ENCODE data around the gene CEP57. TPM values are rescaled to one million over a fixed set of nuclear protein-coding genes. Genes with fewer than 3 reads are reported as not detected.

CEP57 gene
- 47.4 TPM for polyA plus RNA-seq

DNA sequence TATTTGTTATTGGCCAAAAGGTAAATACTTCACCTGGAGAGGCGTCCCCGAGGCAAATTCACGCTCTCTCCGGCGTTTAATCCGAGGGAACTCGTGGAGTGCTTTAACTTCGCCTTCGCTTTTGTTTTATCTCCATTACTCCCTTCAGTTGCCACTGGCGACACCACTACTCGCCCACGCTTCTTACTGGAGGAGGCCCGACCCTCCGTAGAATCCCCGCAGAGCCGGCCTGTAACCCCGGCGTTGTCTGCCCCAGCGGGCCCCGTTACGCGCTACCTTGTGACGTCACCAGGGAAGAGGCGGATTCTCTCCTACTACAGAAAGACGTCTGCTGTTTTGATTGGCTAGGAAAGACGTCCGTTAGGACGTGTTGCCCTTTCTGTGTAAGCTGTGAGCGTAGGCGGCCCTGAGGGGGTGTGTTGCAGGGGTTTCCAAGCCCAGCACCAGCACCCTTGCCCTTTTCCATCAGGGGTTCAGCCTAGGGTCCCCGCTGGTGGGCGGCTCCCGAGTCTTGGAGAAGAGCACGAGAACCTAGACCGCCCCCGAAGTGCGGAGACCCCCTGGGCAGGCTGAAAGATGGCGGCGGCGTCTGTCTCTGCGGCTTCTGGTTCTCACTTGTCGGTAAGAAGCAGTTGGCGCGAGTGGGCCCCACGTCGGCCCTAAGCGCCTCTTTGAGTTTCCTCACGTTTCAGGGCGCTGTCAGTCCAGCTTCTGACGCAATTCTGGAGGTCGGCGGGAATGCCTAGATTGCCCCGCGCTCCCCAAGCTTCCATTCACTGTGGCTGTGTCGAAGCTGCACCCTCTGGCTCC is at the start of gene CEP57:
Gene CEP57, plus strand, starts transcription at position 376 of the 810 bp plus-strand sequence. Its CDS starts 201 bp downstream, at position 577.
- H3K27ac Mint-ChIP-seq = peak within 1 kb of the TSS; percentile 100
- H3K4me3 Mint-ChIP-seq = peak within 1 kb of the TSS; percentile 99 to 100 (median 100)
- H3K36me3 Mint-ChIP-seq = peaks cover 4% of the 10 kb centered on the region
- peaks cover 27 to 38% (median 37%) of the 10 kb centered on the region in 3 donors for H3K4me1 Mint-ChIP-seq
- H3K27me3 Mint-ChIP-seq = no peaks in the 10 kb centered on the region
- H3K9me3 Mint-ChIP-seq = no peaks in the 10 kb centered on the region

DNA sequence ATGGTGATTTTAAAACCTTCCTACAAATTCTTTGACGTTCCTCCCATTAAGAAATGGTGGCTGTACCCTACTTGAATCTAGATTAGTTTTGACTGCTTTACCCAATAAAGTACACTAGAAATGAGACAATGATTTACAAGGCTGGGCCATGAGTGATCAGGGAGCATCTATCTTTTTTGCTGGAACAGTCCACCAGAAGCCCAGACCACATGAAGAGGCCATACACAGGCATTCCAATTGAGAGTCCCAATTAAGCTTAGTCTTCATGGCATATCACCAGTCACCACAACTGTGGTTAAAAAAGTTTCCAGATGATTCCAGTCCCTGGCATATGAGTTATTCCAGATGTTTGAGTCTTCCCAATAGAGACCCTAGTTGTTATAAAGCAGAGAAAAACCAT is 40.2 kb upstream of the CEP57 start:
- Mint-ChIP-seq H3K27ac (no peak overlapping the region), H3K36me3 (no peaks in the 10 kb centered on the region), H3K4me1 (peaks cover 0 to 4% (median 4%) of the 10 kb centered on the region in 3 donors), H3K27me3 (no peaks in the 10 kb centered on the region), H3K4me3 (no peak overlapping the region), H3K9me3 (no peaks in the 10 kb centered on the region)

DNA sequence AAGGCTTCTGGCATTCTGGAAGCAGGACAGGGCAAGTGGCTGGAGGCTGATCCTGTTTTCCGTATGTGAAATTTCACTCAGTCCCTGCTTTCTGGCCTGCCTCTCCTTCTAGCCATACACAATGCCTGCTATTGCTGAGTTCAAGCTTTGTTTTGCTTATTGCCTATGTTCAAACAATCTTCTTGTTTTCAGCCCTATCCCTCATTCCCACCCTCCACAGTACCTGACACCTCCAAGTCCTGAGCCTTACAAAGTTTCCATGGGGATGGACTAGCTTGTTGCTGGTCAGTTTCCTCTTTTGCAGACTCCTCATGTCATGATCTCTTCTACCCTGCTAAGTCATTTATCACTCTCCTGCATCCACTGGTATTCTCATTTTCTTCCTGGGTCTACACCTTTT is 38.8 kb upstream of the CEP57 start:
- Mint-ChIP-seq H3K36me3 (no peaks in the 10 kb centered on the region), H3K27me3 (no peaks in the 10 kb centered on the region), H3K4me3 (no peak overlapping the region), H3K27ac (no peak overlapping the region), H3K4me1 (peaks cover 0 to 4% (median 4%) of the 10 kb centered on the region in 3 donors), H3K9me3 (no peaks in the 10 kb centered on the region)

DNA sequence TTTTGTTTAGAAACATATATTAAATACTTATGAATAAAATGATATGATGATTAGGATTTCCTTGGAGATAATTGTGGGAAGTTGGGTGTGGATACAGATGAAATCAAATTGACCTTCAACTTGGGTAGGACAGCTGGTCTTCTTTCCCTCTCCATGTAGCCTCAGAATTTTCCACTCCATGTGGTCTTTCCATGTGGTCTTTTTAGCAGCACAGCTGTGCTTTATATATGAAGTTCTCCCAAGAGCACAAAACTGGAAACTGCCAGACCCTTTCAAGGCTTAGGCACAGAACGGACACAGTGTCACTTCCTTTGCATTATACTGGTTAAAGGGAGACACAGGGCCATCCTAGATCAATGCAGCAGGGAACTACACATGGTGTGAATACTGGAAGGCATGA is 29.4 kb upstream of the CEP57 start:
- Mint-ChIP-seq H3K27me3 (no peaks in the 10 kb centered on the region), H3K9me3 (no peaks in the 10 kb centered on the region), H3K27ac (peak overlapping the region in 1 of 3 donors; percentile 96), H3K36me3 (peaks cover 2% of the 10 kb centered on the region), H3K4me3 (no peak overlapping the region), H3K4me1 (peaks cover 0 to 7% (median 4%) of the 10 kb centered on the region in 3 donors)

DNA sequence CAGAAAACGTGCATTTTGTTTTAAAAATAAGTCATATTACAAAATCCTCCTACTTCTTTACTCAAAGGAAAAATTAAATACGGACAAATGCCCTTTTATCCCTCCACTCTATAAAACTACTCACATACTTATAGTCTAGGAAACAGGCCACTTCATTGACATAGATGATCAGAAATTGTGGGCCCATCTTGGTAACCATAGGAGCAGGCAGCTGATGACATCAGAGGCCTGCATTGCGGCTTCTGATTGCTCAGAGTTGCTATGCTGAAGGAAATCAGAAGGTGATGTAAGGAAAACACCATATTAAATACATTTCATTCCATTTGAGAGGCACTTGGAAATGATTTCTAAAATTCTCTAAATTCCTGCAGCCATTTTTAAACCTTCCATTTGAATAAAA is 27.8 kb upstream of the CEP57 start:
- peaks cover 0 to 5% (median 4%) of the 10 kb centered on the region in 3 donors for H3K4me1 Mint-ChIP-seq
- no peaks in the 10 kb centered on the region for H3K9me3 Mint-ChIP-seq
- H3K4me3 Mint-ChIP-seq = no peak overlapping the region
- H3K27ac Mint-ChIP-seq = peak overlapping the region in 1 of 3 donors; percentile 96
- no peaks in the 10 kb centered on the region for H3K27me3 Mint-ChIP-seq
- H3K36me3 Mint-ChIP-seq = peaks cover 2% of the 10 kb centered on the region

DNA sequence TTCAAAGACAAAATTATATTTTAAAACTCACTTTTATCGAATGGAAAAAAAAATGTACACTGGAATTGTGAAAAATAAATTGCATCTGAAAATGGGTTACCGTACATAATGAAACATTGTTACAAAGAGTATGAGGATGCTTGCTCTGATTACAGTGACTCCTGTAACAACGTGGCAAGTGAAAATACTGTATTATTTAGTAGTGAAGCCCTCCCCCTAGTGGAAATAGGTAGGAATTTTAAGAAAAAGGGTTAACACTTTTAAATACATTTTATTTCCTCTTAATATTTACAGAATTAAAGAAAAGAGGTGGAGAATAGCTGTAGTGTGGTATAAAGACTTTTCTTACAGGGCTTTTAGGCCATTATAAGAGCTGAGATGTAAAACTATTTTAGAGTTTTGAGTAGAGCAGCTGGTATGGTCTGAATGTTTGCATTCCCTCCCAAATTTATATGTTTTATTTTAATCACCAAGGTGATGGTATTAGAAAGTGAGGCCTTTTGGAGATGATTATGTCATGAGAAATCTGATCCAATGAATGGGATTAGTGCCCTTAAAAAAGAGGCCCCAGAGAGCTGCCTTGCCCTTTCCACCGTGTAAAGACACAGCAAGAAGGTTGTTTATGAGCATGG is 25.9 kb upstream of the CEP57 start:
- no peaks in the 10 kb centered on the region for H3K9me3 Mint-ChIP-seq
- no peak overlapping the region for H3K4me3 Mint-ChIP-seq
- peak overlapping the region in 1 of 3 donors; percentile 47 for H3K27ac Mint-ChIP-seq
- H3K27me3 Mint-ChIP-seq = no peaks in the 10 kb centered on the region
- H3K36me3 Mint-ChIP-seq = no peaks in the 10 kb centered on the region
- peaks cover 0 to 3% (median 0%) of the 10 kb centered on the region in 3 donors for H3K4me1 Mint-ChIP-seq

DNA sequence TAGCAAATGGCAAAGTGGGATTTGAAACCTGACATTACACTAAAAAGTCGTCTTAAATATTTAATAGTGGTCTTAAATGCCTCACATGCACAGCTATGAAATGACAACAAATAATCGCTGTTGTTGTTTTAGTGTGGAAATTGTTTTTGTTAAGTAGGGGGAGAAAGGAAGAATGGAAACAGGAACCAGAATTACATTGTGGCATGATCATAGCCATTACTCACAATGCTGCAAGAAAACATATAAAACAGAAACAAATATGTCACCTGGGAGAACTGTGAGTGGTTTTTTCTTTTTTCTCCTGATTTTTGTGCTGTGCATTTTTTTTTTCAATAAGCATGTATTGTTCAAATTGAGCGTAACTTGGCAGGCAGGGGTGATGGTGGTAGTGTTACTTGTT is 23.6 kb upstream of the CEP57 start:
- Mint-ChIP-seq H3K4me3 (no peak overlapping the region), H3K27me3 (no peaks in the 10 kb centered on the region), H3K4me1 (no peaks in the 10 kb centered on the region), H3K27ac (no peak overlapping the region), H3K36me3 (peaks cover 2% of the 10 kb centered on the region), H3K9me3 (no peaks in the 10 kb centered on the region)

DNA sequence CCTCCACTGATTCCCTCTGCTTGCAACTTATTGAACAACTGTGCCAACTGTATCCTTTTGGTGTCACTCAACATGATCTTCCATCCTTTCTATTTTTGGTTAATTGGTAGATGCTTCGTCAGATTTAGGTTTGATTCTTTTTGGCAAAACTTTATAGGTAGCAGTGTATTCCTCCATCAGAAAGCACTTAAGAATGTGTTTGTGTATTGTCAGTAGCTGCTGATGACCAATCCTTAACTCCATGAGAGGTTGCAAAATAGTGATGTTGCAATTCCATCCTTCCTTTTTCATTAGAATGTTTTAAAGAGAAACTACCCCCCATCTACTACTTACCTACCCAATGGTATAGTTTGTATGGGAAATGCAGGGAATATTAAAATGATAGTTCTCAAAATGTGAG is 22.8 kb upstream of the CEP57 start:
- H3K9me3 Mint-ChIP-seq = no peaks in the 10 kb centered on the region
- H3K4me3 Mint-ChIP-seq = no peak overlapping the region
- H3K36me3 Mint-ChIP-seq = peaks cover 2% of the 10 kb centered on the region
- no peaks in the 10 kb centered on the region for H3K27me3 Mint-ChIP-seq
- H3K27ac Mint-ChIP-seq = no peak overlapping the region
- H3K4me1 Mint-ChIP-seq = no peaks in the 10 kb centered on the region

DNA sequence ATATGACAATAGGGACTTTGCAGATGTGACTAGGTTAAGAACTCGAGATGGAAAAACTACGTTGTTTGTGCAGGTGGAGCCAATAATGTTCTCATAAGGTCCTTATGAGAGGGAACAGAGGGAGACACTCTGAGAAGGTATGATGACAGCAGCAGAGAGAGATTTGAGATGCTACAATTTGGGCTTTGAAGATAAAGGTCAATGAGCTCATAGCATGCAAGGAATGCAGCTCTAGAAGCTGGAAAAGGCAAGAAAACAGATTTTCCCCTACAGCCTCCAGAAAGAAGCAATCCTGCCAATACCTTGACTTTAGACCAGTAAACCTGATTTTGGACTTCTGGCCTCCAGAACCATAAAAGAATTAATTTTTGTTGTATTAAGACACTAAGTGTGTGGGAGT is 21.8 kb upstream of the CEP57 start:
- H3K4me1 Mint-ChIP-seq = no peaks in the 10 kb centered on the region
- H3K4me3 Mint-ChIP-seq = no peak overlapping the region

DNA sequence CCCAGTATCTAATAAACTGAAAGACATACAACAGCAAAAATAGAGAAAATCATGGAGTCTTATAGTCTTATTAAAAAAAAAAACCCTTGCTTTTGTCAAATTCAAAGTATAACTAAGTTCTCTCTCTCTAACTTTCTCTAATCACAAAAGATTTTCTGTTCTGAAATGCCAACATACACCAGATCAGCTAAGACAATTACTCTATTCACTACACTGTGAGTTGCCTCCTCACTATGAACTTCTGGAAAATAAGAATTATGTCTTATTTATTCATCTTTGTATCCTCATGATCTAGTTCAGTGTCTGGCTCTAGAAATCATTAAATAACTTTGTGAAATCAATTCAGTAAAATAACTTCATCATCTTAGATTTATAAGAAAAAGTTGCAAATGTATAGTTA is 13.4 kb upstream of the CEP57 start:
- H3K27me3 Mint-ChIP-seq = no peaks in the 10 kb centered on the region
- peaks cover 14 to 16% (median 15%) of the 10 kb centered on the region in 3 donors for H3K4me1 Mint-ChIP-seq
- peak overlapping the region in 1 of 3 donors; percentile 35 for H3K27ac Mint-ChIP-seq
- peaks cover 5% of the 10 kb centered on the region for H3K36me3 Mint-ChIP-seq
- no peaks in the 10 kb centered on the region for H3K9me3 Mint-ChIP-seq
- no peak overlapping the region for H3K4me3 Mint-ChIP-seq

More for the DNA sequence above, 21.8 kb upstream of the CEP57 start:
- Mint-ChIP-seq H3K9me3 (no peaks in the 10 kb centered on the region), H3K27me3 (no peaks in the 10 kb centered on the region), H3K27ac (peak overlapping the region in 1 of 3 donors; percentile 1), H3K36me3 (peaks cover 2% of the 10 kb centered on the region)

DNA sequence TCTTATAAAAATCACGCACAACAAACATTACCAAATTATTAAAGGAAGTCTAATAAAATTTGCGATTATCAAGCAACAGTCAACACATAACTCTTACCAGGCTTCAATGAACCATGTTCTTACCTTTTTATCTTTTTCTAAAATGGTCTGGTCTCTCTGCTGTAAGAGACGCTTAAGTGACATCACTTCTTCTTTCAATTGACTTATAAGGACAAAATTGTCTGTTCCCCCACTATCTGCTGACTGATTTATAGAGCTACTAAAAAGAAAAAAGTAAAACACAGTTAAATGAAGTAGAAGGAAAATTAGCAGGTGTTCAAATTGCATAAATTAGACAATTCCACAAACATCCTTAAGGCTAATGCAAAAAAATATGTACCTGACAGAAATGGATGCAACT is 11.6 kb upstream of the CEP57 start:
- H3K4me1 Mint-ChIP-seq = peaks cover 20 to 24% (median 21%) of the 10 kb centered on the region in 3 donors
- H3K27ac Mint-ChIP-seq = peak overlapping the region in 2 of 3 donors; percentile 12 to 19
- no peaks in the 10 kb centered on the region for H3K9me3 Mint-ChIP-seq
- H3K4me3 Mint-ChIP-seq = no peak overlapping the region
- peaks cover 8% of the 10 kb centered on the region for H3K36me3 Mint-ChIP-seq
- H3K27me3 Mint-ChIP-seq = no peaks in the 10 kb centered on the region

DNA sequence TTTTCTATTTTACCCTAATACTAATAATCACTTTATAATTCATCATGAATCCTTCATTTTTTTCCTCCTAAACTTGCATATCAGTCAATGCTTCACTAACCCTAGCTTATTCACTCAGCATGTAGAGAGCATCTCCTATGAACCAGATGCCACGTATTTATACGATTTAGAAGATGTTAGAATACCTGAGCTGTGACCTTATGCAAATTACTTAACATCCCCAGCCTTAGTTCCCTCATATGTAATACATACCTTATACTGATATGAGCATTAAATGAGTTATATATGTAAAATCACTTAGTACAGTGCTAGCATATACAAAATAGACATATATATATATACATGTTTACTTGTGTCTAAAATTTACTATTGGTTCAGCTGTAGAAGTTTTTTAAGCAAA is 9.8 kb upstream of the CEP57 start:
- Mint-ChIP-seq H3K27me3 (no peaks in the 10 kb centered on the region), H3K36me3 (peaks cover 10% of the 10 kb centered on the region), H3K27ac (peak overlapping the region in 1 of 3 donors; percentile 3), H3K4me1 (peaks cover 21 to 27% (median 26%) of the 10 kb centered on the region in 3 donors), H3K9me3 (no peaks in the 10 kb centered on the region), H3K4me3 (no peak overlapping the region)

DNA sequence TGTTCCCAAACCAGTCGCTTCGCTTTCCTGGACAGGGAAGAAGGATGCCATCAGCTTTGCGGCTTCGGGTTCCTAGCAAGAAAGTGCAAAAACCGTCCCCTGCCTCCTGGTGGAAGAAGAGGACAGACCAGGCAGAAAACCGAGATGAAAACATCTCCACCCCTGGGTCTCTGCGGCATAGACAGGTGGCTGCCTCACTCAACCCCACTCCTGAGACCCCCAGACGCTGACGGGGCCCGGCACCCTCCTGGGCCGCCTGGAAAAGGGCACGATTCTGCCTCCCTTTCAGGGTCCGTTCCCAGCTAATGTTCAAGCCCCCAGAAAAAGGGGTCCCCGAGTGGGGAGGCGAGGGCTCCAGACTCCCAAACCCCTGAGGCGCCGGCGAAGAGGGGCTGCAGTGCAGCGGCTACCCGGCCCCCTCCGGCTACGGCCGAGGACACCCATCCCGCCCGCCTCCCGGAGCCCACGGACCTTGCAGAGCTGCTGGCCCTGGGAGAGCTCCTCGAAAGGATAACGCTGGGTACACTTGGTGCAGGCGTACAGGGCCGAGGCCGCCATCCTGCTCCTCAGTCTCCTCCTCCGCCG is 1.3 kb upstream of the CEP57 start:
- Mint-ChIP-seq H3K36me3 (peaks cover 5% of the 10 kb centered on the region), H3K27ac (peak overlapping the region; percentile 100), H3K9me3 (no peaks in the 10 kb centered on the region), H3K4me3 (peak overlapping the region; percentile 99 to 100 (median 100)), H3K27me3 (no peaks in the 10 kb centered on the region), H3K4me1 (peaks cover 27 to 36% (median 30%) of the 10 kb centered on the region in 3 donors)

DNA sequence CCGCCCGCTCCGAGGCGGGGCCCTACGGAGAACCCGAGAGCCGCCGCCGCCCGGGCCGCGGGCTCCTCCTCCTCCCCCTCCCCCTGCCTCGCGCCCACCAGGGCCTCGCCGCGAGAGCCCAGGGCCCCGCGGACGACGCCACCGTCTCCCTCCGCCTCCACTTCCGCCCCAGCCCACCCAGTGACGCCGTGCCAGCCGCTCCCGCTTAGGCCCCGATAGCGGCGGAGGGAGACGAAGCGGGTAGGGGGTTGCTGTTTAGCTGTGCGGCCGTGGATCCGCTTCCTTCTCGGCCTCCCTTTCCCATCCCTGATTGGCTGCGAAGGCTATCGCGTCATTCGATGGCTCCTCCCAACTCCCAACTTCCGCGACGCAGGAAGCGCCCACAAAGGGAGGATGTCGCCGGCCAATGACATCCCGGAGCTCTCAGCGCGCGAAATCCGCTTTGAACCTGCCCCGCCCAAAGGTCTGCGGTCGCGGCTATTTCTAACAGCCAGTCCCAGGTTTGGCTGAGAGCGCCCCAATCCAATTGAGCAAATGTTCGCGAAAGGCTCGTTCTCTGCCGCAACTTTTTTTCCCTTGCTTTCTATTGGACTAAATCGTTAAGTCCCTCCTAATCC is 684 bp upstream of the CEP57 start, which contains the start of gene FAM76B:
Gene FAM76B, minus strand, starts transcription at position 277 of the 617 bp plus-strand sequence. CDS start 304 bp downstream, outside the sequence.
- Mint-ChIP-seq H3K4me1 (peaks cover 27 to 37% (median 35%) of the 10 kb centered on the region in 3 donors), H3K9me3 (no peaks in the 10 kb centered on the region), H3K27me3 (no peaks in the 10 kb centered on the region), H3K4me3 (peak within 1 kb of the TSS; percentile 99 to 100 (median 100)), H3K27ac (peak within 1 kb of the TSS; percentile 100), H3K36me3 (peaks cover 5% of the 10 kb centered on the region)

All from IgD-negative memory B cell (primary cell).